GM18868 (cell line): ENCODE measurements around the gene NXPH1.

Source experiments
- ATAC-seq: cut with Tn5 transposase; IDR thresholded peaks from one replicate; pipeline ENCODE4 v1.9.1; 2021; ENCODE audit warnings: mild to moderate bottlenecking, moderate library complexity; ENCODE audit not compliant: unreplicated experiment

NXPH1 gene

DNA sequence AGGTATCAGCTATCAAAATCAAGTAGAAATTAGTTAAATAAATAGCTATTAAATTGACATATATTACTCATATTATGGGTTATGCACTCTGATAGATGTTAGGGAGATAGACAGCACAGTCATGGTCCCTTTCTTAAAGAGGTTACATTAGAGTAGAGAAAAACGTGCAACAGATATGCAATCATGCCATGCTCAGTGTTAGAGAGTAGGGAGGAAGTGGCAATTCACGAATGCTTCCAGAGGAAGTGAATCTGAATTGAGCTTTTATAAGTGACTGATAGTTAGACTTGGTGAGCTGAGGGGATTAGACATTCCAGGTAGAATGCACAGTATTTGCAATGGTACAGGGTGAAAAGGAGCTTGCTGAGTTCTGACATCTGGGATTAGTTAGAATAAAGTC lies 349.8 kb downstream of the NXPH1 start:
- ATAC-seq = no peak

DNA sequence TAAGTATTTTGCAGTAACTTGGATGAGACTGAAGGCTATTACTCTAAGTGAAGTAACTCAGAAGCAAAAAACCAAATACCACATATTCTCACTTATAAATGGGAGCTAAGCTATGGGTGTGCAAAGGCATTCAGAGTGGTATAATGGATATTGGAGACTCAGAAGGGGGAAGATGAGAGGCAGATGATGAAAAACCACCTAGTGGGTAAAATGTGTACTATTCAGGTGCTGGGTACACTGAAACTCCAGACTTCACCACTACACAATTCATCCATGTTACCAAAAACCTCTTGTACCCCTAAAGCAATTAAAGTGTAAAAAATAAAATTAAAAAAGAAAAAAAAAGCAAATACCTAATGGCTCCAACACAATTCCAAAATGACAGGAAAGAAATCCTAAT lies 351.7 kb downstream of the NXPH1 start:
- no peak for ATAC-seq

DNA sequence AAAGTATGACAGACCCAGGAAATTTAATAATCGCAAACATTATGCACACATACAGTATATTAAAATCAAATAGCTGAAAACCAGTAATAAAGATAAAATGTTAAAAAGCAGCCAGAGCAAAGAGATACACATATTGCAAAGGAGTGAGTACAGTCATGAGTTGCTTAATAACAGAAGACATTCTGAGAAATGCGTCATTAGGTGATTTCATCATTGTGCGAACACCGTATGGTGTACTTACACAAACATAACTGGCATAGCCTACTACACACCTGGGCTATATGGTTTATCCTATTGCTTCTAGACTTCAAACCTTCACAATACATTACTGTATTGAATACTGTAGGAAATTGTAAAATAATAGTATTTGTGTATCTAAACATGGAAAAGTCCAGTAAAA lies 367.6 kb downstream of the NXPH1 start:
- no peak for ATAC-seq
